AG09319 (cell line): ENCODE data around the gene DEDD.

Experiments used
- DNase-seq: peaks from one replicate; pipeline ENCODE4 v3.0.0-alpha.2; 2010; ENCODE audit warnings: low read depth; ENCODE audit errors: extremely low read depth
- TF ChIP-seq, protein P1 (sequence below): IDR thresholded peaks from 2 replicates; pipeline ENCODE4 v1.5.1; 2011; ENCODE audit warnings: low read depth, mild to moderate bottlenecking, inconsistent platforms, low read length, moderate library complexity

DEDD gene

DNA sequence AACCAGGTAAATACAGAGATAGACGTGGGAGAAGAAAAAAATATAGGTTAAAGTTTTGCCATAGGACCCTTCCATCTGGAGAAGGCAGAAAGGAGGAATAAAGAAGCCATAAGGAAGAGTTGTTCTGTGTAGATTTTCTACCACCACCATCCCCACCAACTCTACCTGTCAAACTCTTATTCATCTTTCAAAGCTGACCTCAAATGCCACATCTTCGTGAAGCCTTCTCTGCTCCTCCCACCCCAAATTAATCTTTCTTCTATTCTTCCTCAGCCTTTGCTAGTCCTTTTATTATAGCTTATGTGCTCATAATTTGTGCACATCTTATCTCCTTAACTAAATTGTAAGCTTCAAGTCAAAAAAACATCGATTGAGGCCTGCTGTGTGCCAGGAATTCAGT is 41.9 kb downstream of the DEDD start:
- DNase-seq, result no peak
- TF ChIP-seq, protein P1, sequence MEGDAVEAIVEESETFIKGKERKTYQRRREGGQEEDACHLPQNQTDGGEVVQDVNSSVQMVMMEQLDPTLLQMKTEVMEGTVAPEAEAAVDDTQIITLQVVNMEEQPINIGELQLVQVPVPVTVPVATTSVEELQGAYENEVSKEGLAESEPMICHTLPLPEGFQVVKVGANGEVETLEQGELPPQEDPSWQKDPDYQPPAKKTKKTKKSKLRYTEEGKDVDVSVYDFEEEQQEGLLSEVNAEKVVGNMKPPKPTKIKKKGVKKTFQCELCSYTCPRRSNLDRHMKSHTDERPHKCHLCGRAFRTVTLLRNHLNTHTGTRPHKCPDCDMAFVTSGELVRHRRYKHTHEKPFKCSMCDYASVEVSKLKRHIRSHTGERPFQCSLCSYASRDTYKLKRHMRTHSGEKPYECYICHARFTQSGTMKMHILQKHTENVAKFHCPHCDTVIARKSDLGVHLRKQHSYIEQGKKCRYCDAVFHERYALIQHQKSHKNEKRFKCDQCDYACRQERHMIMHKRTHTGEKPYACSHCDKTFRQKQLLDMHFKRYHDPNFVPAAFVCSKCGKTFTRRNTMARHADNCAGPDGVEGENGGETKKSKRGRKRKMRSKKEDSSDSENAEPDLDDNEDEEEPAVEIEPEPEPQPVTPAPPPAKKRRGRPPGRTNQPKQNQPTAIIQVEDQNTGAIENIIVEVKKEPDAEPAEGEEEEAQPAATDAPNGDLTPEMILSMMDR, result no peak

DNA sequence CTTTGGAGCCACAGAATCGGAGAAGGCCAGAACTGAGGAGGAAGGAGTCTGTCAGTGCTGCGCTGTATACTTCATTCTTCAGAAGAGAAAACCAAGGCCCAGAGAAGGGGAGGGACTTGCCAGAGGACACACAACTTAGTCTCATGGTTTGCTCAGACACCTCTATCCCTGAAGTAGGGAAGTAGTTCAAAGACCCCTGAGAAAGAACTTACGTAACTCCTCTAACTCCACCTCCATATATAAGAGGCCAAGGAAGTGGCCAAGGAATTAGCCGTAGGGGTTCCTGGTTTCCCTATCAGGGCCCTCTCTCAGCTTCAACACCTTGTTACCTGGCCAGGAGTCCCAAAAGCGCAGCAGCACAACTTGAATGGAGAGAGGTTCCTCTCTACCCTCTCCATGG is 42.5 kb downstream of the DEDD start:
- TF ChIP-seq, protein P1, result no peak
- no peak for DNase-seq

DNA sequence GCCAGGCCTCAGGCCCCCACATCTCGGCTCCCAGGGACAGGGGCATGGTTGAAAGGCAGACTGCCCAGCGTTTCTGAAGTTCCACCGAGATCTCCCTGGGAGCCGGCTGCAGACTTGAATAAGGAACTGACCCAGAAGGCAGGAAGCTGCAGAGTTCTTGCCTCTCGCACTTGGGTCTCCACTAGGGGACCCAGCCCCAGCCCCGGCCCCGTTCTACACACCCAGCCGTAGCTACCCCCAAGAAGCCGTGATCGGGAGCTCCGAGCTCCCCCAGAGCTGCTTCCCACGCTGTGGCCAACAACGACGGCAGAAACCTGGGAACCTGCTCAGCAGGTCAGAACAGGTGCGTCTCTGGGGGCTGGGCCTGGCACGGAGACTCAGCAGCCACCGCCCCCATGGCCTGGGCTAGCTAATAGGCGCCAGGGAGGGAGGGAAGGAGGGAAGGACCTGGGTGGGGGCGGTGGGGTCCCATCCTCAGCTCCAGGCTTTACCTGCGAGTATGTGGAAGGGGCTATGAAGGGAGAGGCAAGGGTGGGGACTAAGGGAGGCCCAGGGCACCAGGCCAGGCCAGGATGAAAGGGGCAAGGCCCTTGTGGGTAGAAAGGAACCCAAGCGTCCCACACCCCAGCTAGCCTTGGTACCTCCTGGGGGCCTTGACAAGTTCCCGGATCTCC is 43.1 kb downstream of the DEDD start, which contains the start of gene NECTIN4:
Gene NECTIN4 (minus strand): TSS at position 308 of the 674 bp plus-strand sequence. CDS start 262 bp downstream, at position 46.
- TF ChIP-seq, protein P1, result no peak
- no peak for DNase-seq

DNA sequence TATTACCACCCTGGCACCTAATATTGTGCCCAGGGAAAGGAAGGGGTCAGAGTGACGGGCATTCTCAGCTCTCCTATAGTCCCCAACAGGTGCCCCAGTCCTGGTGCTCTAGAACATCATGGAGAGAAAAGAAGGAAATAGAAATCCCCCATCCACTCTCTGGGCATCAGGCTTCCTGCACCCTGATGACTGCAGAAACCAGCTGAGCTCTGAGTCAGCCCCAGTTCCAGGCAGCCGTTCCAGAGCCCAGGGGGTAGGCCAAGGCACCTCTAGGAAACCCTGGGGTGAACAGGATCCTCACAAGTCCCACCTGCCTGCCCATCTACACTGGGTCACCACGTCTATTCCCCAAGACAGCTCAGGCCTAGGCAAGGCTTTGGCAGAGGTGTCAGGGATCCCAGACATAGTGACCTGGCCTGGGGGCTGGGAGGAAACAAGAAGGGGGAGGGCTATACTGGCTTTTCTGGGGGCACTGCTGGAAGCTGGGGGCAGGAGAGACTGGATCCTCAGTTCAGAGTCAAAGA is 43.8 kb downstream of the DEDD start:
- DNase-seq, result no peak
- TF ChIP-seq, protein P1, result no peak

DNA sequence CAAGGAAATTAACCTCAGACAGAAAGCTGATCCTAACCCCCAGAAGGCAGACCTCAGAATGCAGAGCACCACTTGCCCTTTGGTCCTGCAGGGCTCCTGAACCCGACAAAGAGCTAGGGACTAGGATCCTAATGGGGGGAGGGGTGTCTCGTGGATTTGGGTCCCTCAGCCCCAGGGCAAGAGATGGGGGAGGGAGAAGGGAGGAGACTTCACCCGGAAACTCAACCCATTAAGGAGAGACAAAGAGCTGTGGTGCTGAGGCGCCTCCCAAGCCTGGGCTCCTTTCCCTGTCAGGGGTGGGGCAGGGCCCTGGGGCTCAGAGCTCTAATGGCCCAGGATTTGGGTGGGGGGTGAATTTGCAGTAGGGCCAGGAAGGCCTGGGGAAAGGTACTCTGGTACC is 46.0 kb downstream of the DEDD start:
- TF ChIP-seq, protein P1, result no peak
- no peak for DNase-seq

DNA sequence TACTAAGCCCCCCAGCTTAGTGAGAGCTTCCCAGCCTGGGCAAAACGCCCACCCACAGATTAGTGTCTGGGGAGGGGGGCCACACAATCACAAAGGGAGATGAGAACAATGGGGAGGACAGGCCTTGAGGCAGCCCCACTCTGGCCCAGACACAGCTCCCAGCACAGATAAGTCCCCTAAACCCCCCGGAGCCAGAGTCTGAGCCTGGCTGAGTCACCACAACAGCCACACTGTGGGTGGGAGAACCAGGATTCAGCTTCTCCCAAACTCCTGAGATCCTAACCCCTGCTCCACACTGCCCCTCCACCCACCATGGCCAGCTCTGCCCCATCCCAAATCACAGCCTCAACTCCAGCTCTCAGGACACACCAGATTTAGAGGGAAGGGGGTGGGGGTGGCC is 47.3 kb downstream of the DEDD start:
- TF ChIP-seq, protein P1, result no peak
- no peak for DNase-seq

DNA sequence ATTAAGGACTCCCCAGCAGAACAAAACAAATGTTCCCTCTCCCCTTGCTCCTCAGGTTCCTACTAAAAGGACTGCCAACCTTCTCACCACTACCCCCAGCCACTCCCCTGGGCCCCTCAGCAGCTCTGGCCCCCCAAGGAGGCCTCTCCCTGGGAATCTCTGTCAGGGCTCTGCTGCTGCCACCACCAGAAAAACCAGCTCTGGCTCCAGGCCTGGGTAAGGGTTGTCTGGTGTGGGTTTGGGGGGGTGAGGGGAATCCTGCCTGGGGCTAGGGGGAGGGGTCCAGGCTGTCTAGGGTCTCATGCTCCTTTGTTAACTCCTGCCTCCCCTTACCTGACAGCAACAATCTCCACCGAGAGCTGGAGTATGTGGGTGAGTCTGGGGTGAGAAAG is 47.9 kb downstream of the DEDD start:
- TF ChIP-seq, protein P1, result no peak
- DNase-seq, result no peak
